MM.1S (cell line): ENCODE measurements around the gene TSPO2.
"Not testable (repeated sequence)": the region's sequence is repeated elsewhere in the genome, so short reads cannot be mapped to it uniquely, and the experiment has no call there.

Experiments used
- DNase-seq: peaks from one replicate; pipeline ENCODE4 v3.0.0-alpha.2; 2015
- H2AFZ ChIP-seq: fragments of 300-600 bp; sonication (generic); 2 replicates; pipeline ENCODE4 v1.6.0; 2016; ENCODE audit warnings: antibody characterized with exemption, low read length
- H3F3A ChIP-seq: fragments of 300-600 bp; sonication (generic); 2 replicates; pipeline ENCODE4 v1.6.1; 2016; ENCODE audit warnings: mild to moderate bottlenecking, antibody characterized with exemption, low read length, moderate library complexity, mixed read lengths; ENCODE audit not compliant: insufficient read depth
- H3K27ac ChIP-seq: fragments of 300-600 bp; sonication (generic); 2 replicates; pipeline ENCODE4 v1.5.1; 2016; ENCODE audit warnings: mild to moderate bottlenecking, low read length
- H3K27me3 ChIP-seq: fragments of 300-600 bp; sonication (generic); replicated peaks from 2 replicates; pipeline ENCODE4 v1.6.0; 2016; ENCODE audit warnings: low read length; ENCODE audit not compliant: insufficient read depth
- H3K36me3 ChIP-seq: fragments of 300-600 bp; sonication (generic); replicated peaks from 2 replicates; pipeline ENCODE4 v1.6.1; 2016; ENCODE audit warnings: mild to moderate bottlenecking, low read length, mixed read lengths; ENCODE audit not compliant: insufficient read depth
- H3K4me1 ChIP-seq: fragments of 300-600 bp; sonication (generic); 2 replicates; pipeline ENCODE4 v1.6.1; 2016; ENCODE audit warnings: low read length, mixed read lengths
- H3K4me2 ChIP-seq: fragments of 300-600 bp; sonication (generic); 2 replicates; pipeline ENCODE4 v1.6.0; 2016; ENCODE audit warnings: low read depth, low read length
- H3K4me3 ChIP-seq: fragments of 300-600 bp; sonication (generic); 2 replicates; pipeline ENCODE4 v1.5.1; 2016; ENCODE audit warnings: low read length, mixed read lengths
- H3K79me2 ChIP-seq: fragments of 300-600 bp; sonication (generic); 2 replicates; pipeline ENCODE4 v1.6.1; 2016; ENCODE audit warnings: mixed run types, low read length, mixed read lengths
- H3K9ac ChIP-seq: fragments of 300-600 bp; sonication (generic); 2 replicates; pipeline ENCODE4 v1.6.1; 2016; ENCODE audit warnings: low read length, mixed read lengths
- H3K9me2 ChIP-seq: fragments of 300-600 bp; sonication (generic); replicated peaks from 2 replicates; pipeline ENCODE4 v1.6.1; 2016; ENCODE audit warnings: mild to moderate bottlenecking, low read length, mixed read lengths; ENCODE audit not compliant: insufficient read depth
- H3K9me3 ChIP-seq: fragments of 300-600 bp; sonication (generic); replicated peaks from 2 replicates; pipeline ENCODE4 v1.6.1; 2016; ENCODE audit warnings: mild to moderate bottlenecking, low read length, mixed read lengths; ENCODE audit not compliant: insufficient read depth
- H4K20me1 ChIP-seq: fragments of 300-600 bp; sonication (generic); 2 replicates; pipeline ENCODE4 v1.6.1; 2016; ENCODE audit warnings: mild to moderate bottlenecking, low read length, moderate library complexity, mixed read lengths; ENCODE audit not compliant: insufficient read depth
- CTCF ChIP-seq: fragments of 300-600 bp; sonication (generic); IDR thresholded peaks from 2 replicates; pipeline ENCODE4 v1.5.1; 2016; ENCODE audit warnings: antibody characterized with exemption, low read length, mixed read lengths
- EZH2 ChIP-seq: fragments of 300-600 bp; sonication (generic); optimal IDR thresholded peaks from 2 replicates; pipeline ENCODE3; 2017; ENCODE audit warnings: low read depth, mild to moderate bottlenecking, antibody characterized with exemption, low read length, mixed read lengths
- EZH2phosphoT487 ChIP-seq: fragments of 300-600 bp; sonication (generic); IDR thresholded peaks from 2 replicates; pipeline ENCODE4 v1.6.1; 2018; ENCODE audit warnings: antibody characterized with exemption, low read length

Gene TSPO2

GRCh38 chr6:41000248-41000647 is 42.0 kb upstream of the TSPO2 start:
- Histone ChIP-seq H3F3A (no peaks in the 10 kb centered on the region), H3K9me3 (no peaks in the 10 kb centered on the region), H4K20me1 (no peaks in the 10 kb centered on the region), H3K9me2 (no peaks in the 10 kb centered on the region), H3K79me2 (no peaks in the 10 kb centered on the region), H3K4me1 (no peaks in the 10 kb centered on the region), H3K4me3 (no peak overlapping the region), H3K27me3 (no peaks in the 10 kb centered on the region), H3K4me2 (no peak overlapping the region), H2AFZ (no peak overlapping the region), H3K9ac (no peak overlapping the region), H3K27ac (no peak overlapping the region), H3K36me3 (no peaks in the 10 kb centered on the region)
- DNase-seq: no peak
- TF ChIP-seq EZH2 (no peak), CTCF (no peak), EZH2phosphoT487 (no peak)

- H3K27ac ChIP-seq: no peak overlapping the region
- DNase-seq: no peak
Observed at GRCh38 chr6:41002168-41002567, 40.1 kb upstream of the TSPO2 start.

GRCh38 chr6:41006217-41006616 is 36.0 kb upstream of the TSPO2 start:
- DNase-seq: peak; percentile 65

More at GRCh38 chr6:41002168-41002567, 40.1 kb upstream of the TSPO2 start:
- Histone ChIP-seq H3K27me3 (no peaks in the 10 kb centered on the region), H3K4me3 (no peak overlapping the region), H3K4me2 (no peak overlapping the region), H3K4me1 (no peaks in the 10 kb centered on the region), H4K20me1 (no peaks in the 10 kb centered on the region), H3K9me2 (no peaks in the 10 kb centered on the region), H3K9me3 (no peaks in the 10 kb centered on the region), H3K36me3 (no peaks in the 10 kb centered on the region), H3K9ac (no peak overlapping the region), H3F3A (no peaks in the 10 kb centered on the region), H2AFZ (no peak overlapping the region), H3K79me2 (no peaks in the 10 kb centered on the region)
- no peak for TF ChIP-seq EZH2
- no peak for TF ChIP-seq EZH2phosphoT487
- TF ChIP-seq CTCF: no peak

GRCh38 chr6:41006980-41007379 is 35.3 kb upstream of the TSPO2 start:
- not testable (repeated sequence) for DNase-seq, H3K27ac ChIP-seq, H3K79me2 ChIP-seq, H3K9ac ChIP-seq, H2AFZ ChIP-seq, H3K36me3 ChIP-seq, H4K20me1 ChIP-seq, H3K27me3 ChIP-seq, H3K4me1 ChIP-seq, H3K9me3 ChIP-seq, H3K9me2 ChIP-seq, H3K4me2 ChIP-seq, H3K4me3 ChIP-seq, H3F3A ChIP-seq

More at GRCh38 chr6:41006217-41006616, 36.0 kb upstream of the TSPO2 start:
- H4K20me1 ChIP-seq, H3K9ac ChIP-seq, H3K79me2 ChIP-seq, H3F3A ChIP-seq, H2AFZ ChIP-seq, H3K9me2 ChIP-seq, H3K4me1 ChIP-seq, H3K27ac ChIP-seq, H3K4me3 ChIP-seq, H3K27me3 ChIP-seq, H3K9me3 ChIP-seq, H3K36me3 ChIP-seq, H3K4me2 ChIP-seq: not testable (repeated sequence)
- TF ChIP-seq CTCF: peak; percentile 51
